GM19468 (cell line): ENCODE data around the gene NGEF.
"Not testable (repeated sequence)": the region's sequence is repeated elsewhere in the genome, so short reads cannot be mapped to it uniquely, and the experiment has no call there.

Experiments used
- ATAC-seq: cut with Tn5 transposase; IDR thresholded peaks from one replicate; pipeline ENCODE4 v1.9.1; 2021; ENCODE audit warnings: mild to moderate bottlenecking, moderate library complexity, moderate number of reproducible peaks; ENCODE audit not compliant: unreplicated experiment; ENCODE audit errors: extremely low read depth

NGEF gene

GRCh38 chr2:232937278-232937906 is 75.7 kb downstream of the NGEF start:
- no peak for ATAC-seq

- ATAC-seq: no peak
Measured at GRCh38 chr2:232931636-232932035, 81.4 kb downstream of the NGEF start.

- ATAC-seq: no peak
Measured at GRCh38 chr2:232930059-232930400, 83.0 kb downstream of the NGEF start.

GRCh38 chr2:232929303-232930058 is 83.6 kb downstream of the NGEF start:
- no peak for ATAC-seq

- ATAC-seq: no peak
Measured at GRCh38 chr2:232928551-232929302, 84.3 kb downstream of the NGEF start.

- ATAC-seq: no peak
Measured at GRCh38 chr2:232927793-232928550, 85.1 kb downstream of the NGEF start.

- no peak for ATAC-seq
Measured at GRCh38 chr2:232927032-232927792, 85.8 kb downstream of the NGEF start.

- ATAC-seq: no peak
Measured at GRCh38 chr2:232926431-232926939, 86.6 kb downstream of the NGEF start.

- no peak for ATAC-seq
Measured at GRCh38 chr2:232925821-232926156, 87.3 kb downstream of the NGEF start.

GRCh38 chr2:232925153-232925820 is 87.8 kb downstream of the NGEF start:
- no peak for ATAC-seq

GRCh38 chr2:232924433-232924832 is 88.6 kb downstream of the NGEF start:
- no peak for ATAC-seq

- ATAC-seq: no peak
Measured at GRCh38 chr2:232920760-232921159, 92.3 kb downstream of the NGEF start.

GRCh38 chr2:232920055-232920454 is 93.0 kb downstream of the NGEF start:
- ATAC-seq: no peak

- no peak for ATAC-seq
Measured at GRCh38 chr2:232919141-232919540, 93.9 kb downstream of the NGEF start.

- ATAC-seq: no peak
Measured at GRCh38 chr2:232913903-232914302, 99.2 kb downstream of the NGEF start.

- no peak for ATAC-seq
Measured at GRCh38 chr2:232911712-232912277, 101.3 kb downstream of the NGEF start.

GRCh38 chr2:232910376-232910775 is 102.7 kb downstream of the NGEF start:
- ATAC-seq: no peak

GRCh38 chr2:232908695-232909094 is 104.4 kb downstream of the NGEF start:
- ATAC-seq: no peak

- ATAC-seq: not testable (repeated sequence)
Measured at GRCh38 chr2:232907718-232908085, 105.4 kb downstream of the NGEF start.
